Stomach (tissue), 9 donors: ENCODE data around the gene UBA5. TPM values are rescaled to one million over a fixed set of nuclear protein-coding genes. Genes with fewer than 3 reads are reported as not detected.

Experiments used
- DNase-seq, 2 donors: peaks; one replicate each; pipeline versions ENCODE4 v3.0.0 to v3.0.0-alpha.2; 2013 to 2019
- H3K27ac ChIP-seq, 5 donors: fragments of 200-600 bp in 4 of 5; sonication (generic) in 4 of 5; one replicate each; pipeline ENCODE4 v1.5.1; 2013 to 2019; ENCODE audit warnings: mild to moderate bottlenecking in 1 of 5, moderate library complexity in 1 of 5
- H3K27me3 ChIP-seq, 3 donors: fragments of 200-600 bp; sonication (generic); one replicate each; pipeline ENCODE4 v1.5.1; 2017 to 2019; ENCODE audit warnings: mixed run types in 1 of 3
- H3K36me3 ChIP-seq, 4 donors: fragments of 200-600 bp; sonication (generic); 1 replicate in 3 of 4; 2 replicates in 1 of 4; pipeline ENCODE4 v1.5.1; 2016 to 2019
- H3K4me1 ChIP-seq, 4 donors: fragments of 200-600 bp; sonication (generic); one replicate each; pipeline ENCODE4 v1.5.1; 2016 to 2019
- H3K4me3 ChIP-seq, 4 donors: fragments of 200-600 bp; sonication (generic) in 3 of 4; one replicate each; pipeline ENCODE4 v1.5.1; 2016 to 2019; ENCODE audit warnings: mild to moderate bottlenecking in 1 of 4
- H3K9me3 ChIP-seq, 4 donors: fragments of 200-600 bp; sonication (generic); one replicate each; pipeline ENCODE4 v1.5.1; 2016 to 2019
- EP300 ChIP-seq: sonication (generic); formaldehyde crosslinking; IDR thresholded peaks from one replicate; pipeline ENCODE4 v1.6.1; 2017; ENCODE audit warnings: antibody characterized with exemption
- POLR2A ChIP-seq, 4 donors: fragments of 450-650 bp; IDR thresholded peaks; one replicate each; pipeline ENCODE4 v1.6.1; 2016; ENCODE audit warnings: antibody characterized with exemption in 4 of 4, control low read depth in 2 of 4, mild to moderate bottlenecking in 1 of 4, moderate library complexity in 1 of 4
- POLR2AphosphoS5 ChIP-seq, 3 donors: sonication (generic); formaldehyde crosslinking; IDR thresholded peaks; one replicate each; pipeline ENCODE4 v1.6.1; 2016; ENCODE audit warnings: antibody characterized with exemption in 3 of 3
- WGBS, 5 donors: extraction: QIAGEN DNeasy Blood & Tissue Kit in 3 of 5; methylation state at CpG; one replicate each; pipeline versions ENCODE4 v1.1.5 to v1.1.7; 2013 to 2018; 5-methylcytosine and 5-hydroxymethylcytosine counted together
- intact Hi-C: fragments of 100-400 bp; cut with DNase I; formaldehyde crosslinking; loops from one replicate; pipeline ENCODE4 v1.15.1; 2023; ENCODE audit warnings: low total_unique reads
- polyA plus RNA-seq, 3 donors: library from polyadenylated mRNA; stranded (reverse); fragments of 200-250 nt; gene quantifications; one replicate each; pipeline ENCODE4 v1.2.3, GENCODE V29; 2013
- total RNA-seq, 5 donors: library from RNA; depleted of rRNA; stranded (reverse); fragments of >200 nt; gene quantifications; one replicate each; pipeline versions ENCODE4 v1.1.0 to v1.2.3, GENCODE V29; 2014 to 2016
- TF ChIP-seq, protein P1 (sequence below), 7 experiments: fragments of 450-650 bp in 4 of 7; fragments of 200-600 bp in 3 of 7; sonication (generic) in 3 of 7; IDR thresholded peaks; one replicate each; pipeline ENCODE4 v1.5.1; 2016 to 2019; ENCODE audit warnings: antibody characterized with exemption in 7 of 7, control low read depth in 2 of 7, mild to moderate bottlenecking in 1 of 7
- donor health status: healthy with polysubstance abuse.
- donor health status: Bipolar disorder and iron deficiency.
- donor health status: healthy.

The UBA5 gene
- total and polyA plus RNA-seq, 8 donors = 20.2 to 88.7 (median 54.9) TPM

DNA sequence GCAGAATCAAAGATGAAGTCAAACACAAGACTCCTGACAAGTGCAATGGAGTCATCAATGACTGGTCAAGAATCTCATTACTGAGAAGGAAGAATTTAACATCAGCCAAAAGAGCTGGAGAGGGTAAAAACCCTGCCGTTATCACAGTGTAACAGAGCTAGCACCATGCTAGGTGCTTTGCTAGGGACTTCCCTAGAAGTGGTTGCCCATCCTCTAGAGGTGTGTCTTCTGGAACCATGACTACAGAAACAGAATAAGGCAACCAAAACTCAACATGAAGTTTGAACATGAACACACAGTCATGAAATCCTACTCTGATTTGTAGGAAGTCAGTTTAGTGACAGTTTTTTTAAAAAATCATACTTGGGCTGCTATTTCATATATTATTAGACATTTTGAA lies 10.0 kb upstream of the UBA5 start:
- 0 to 91% (median 84%) methylated on average over 1 of the region's 1 CpG for WGBS, 5 donors
- Histone ChIP-seq H3K9me3 (no peaks in the 10 kb centered on the region), H3K4me1 (peaks cover 0 to 12% (median 3%) of the 10 kb centered on the region in 4 donors), H3K36me3 (no peaks in the 10 kb centered on the region), H3K27ac (no peak overlapping the region), H3K27me3 (no peaks in the 10 kb centered on the region), H3K4me3 (no peak overlapping the region)
- DNase-seq = no peak
- intact Hi-C loops = no loop called here
- no peak for TF ChIP-seq POLR2AphosphoS5 (IDR thresholded peaks at IDR 0.05)
- no peak for TF ChIP-seq POLR2A (IDR thresholded peaks at IDR 0.05)
- no peak for TF ChIP-seq EP300
- TF ChIP-seq, protein P1, sequence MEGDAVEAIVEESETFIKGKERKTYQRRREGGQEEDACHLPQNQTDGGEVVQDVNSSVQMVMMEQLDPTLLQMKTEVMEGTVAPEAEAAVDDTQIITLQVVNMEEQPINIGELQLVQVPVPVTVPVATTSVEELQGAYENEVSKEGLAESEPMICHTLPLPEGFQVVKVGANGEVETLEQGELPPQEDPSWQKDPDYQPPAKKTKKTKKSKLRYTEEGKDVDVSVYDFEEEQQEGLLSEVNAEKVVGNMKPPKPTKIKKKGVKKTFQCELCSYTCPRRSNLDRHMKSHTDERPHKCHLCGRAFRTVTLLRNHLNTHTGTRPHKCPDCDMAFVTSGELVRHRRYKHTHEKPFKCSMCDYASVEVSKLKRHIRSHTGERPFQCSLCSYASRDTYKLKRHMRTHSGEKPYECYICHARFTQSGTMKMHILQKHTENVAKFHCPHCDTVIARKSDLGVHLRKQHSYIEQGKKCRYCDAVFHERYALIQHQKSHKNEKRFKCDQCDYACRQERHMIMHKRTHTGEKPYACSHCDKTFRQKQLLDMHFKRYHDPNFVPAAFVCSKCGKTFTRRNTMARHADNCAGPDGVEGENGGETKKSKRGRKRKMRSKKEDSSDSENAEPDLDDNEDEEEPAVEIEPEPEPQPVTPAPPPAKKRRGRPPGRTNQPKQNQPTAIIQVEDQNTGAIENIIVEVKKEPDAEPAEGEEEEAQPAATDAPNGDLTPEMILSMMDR (IDR thresholded peaks at IDR 0.05) = no peak

DNA sequence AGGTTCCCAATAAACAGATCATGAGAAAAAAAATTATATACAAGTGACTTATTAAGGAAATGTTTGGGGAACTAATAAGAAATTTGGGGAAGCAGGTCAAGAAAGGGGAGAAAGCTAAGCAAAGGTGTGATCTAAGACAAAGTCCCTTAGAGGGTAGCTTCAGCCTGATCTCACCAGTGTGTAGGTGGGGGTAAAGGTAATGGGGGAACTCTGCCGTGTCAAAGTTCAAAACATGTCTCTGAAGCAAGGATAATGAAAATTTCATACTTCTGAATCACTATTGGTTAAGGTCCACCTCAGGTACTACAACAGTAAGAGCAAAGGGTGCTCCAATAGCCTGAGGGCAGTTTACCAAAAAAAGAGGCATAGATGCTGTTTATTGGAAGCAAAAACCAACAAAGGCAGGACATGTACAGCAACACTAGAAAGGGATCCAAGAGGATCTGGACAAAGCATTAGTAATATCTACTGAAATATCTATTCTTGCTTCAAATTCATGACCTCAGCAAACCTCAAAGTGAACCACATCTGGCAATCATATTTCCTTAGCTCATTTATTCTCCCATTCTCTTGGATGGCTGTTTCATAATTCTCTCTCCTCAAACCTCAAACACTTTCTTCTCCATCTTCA lies 7.4 kb upstream of the UBA5 start:
- Histone ChIP-seq H3K36me3 (no peaks in the 10 kb centered on the region), H3K27me3 (no peaks in the 10 kb centered on the region), H3K4me1 (peaks cover 0 to 16% (median 5%) of the 10 kb centered on the region in 4 donors), H3K9me3 (no peaks in the 10 kb centered on the region), H3K4me3 (no peak overlapping the region), H3K27ac (no peak overlapping the region)
- intact Hi-C loops = no loop called here
- TF ChIP-seq, protein P1 (IDR thresholded peaks at IDR 0.05) = no peak
- no peak for TF ChIP-seq EP300
- no peak for TF ChIP-seq POLR2A (IDR thresholded peaks at IDR 0.05)
- no peak for TF ChIP-seq POLR2AphosphoS5 (IDR thresholded peaks at IDR 0.05)
- WGBS, 5 donors = 86 to 94% (median 89%) methylated on average over 1 of the region's 1 CpG
- no peak for DNase-seq

DNA sequence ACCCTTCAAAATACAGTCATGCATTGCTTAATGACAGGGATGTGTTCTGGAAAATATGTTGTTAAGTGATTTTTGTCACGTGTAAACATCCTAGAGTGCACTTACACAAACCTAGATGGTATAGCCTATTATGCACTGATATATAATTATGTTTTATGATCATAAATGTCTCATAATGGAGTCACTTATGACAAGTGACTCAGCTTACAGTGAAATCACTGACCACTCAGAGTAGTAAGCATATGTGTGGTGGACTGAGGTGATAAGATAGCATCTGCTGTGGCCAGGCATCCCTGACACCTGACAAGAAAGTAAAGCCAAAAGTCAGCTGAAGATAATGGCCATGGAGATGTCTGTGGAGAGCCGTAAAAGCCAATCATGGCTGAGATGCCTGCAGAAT lies 5.9 kb upstream of the UBA5 start:
- 81 to 97% (median 91%) methylated on average over 1 to 2 of the region's 2 CpGs for WGBS, 5 donors
- H3K4me1 ChIP-seq = peaks cover 6 to 30% (median 17%) of the 10 kb centered on the region in 4 donors
- no peak for DNase-seq
- H3K4me3 ChIP-seq = no peak overlapping the region
- no peaks in the 10 kb centered on the region for H3K27me3 ChIP-seq
- no peaks in the 10 kb centered on the region for H3K9me3 ChIP-seq
- intact Hi-C loops = no loop called here
- H3K27ac ChIP-seq = no peak overlapping the region
- TF ChIP-seq EP300 (no peak), POLR2AphosphoS5 (IDR thresholded peaks at IDR 0.05) (no peak), POLR2A (IDR thresholded peaks at IDR 0.05) (no peak)
- TF ChIP-seq, protein P1 (IDR thresholded peaks at IDR 0.05) = no peak
- no peaks in the 10 kb centered on the region for H3K36me3 ChIP-seq

DNA sequence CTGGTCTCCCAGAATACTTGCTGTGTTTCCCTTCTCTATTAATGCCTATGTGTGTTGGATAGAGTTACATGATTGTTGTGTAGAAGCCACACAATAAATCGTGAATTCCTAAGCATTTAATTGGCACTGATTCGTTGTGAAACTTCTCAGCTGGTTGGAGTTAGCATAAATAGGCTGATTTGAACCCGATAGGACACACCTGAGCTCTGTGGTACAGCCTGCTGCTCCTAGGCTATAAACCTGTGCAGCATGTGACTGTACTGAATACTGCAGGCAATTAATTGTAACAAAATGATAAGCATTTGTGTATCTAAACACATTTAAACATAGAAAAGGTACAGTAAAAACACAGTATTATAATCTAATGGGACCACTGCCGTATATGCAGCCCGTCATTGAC lies 5.4 kb upstream of the UBA5 start:
- no peak overlapping the region for H3K27ac ChIP-seq
- TF ChIP-seq POLR2AphosphoS5 (IDR thresholded peaks at IDR 0.05) (no peak), EP300 (no peak), POLR2A (IDR thresholded peaks at IDR 0.05) (no peak)
- TF ChIP-seq, protein P1 (IDR thresholded peaks at IDR 0.05) = no peak
- H3K4me3 ChIP-seq = no peak overlapping the region
- WGBS, 5 donors = 75 to 90% (median 88%) methylated on average over 5 of the region's 5 CpGs
- peaks cover 6 to 31% (median 17%) of the 10 kb centered on the region in 4 donors for H3K4me1 ChIP-seq
- H3K36me3 ChIP-seq = no peaks in the 10 kb centered on the region
- H3K9me3 ChIP-seq = no peaks in the 10 kb centered on the region
- no peaks in the 10 kb centered on the region for H3K27me3 ChIP-seq
- no peak for DNase-seq
- intact Hi-C loops = no loop called here
